WTC11 (cell line): ENCODE data around the gene ICA1. TPM values are rescaled to one million over a fixed set of nuclear protein-coding genes. Genes with fewer than 3 reads are reported as not detected.

Source experiments
- ATAC-seq: fragments of 200-7000 bp; cut with Tn5 transposase; 2 replicates; pipeline ENCODE4 v1.10.0; 2021; ENCODE audit warnings: mild to moderate bottlenecking, moderate library complexity
- CTCF ChIA-PET: fragments of 300-600 bp; sonication (Branson Sonifier 250); formaldehyde crosslinking; loops from one replicate; lab custom pipeline; 2021; ENCODE audit warnings: antibody characterized with exemption; lab: Charles Lee
- POLR2A ChIA-PET: fragments of 350-600 bp; sonication (Branson Sonifier 250); formaldehyde crosslinking; loops from one replicate; lab custom pipeline; 2021; ENCODE audit warnings: antibody characterized with exemption; lab: Charles Lee
- DNase-seq: peaks from one replicate; pipeline ENCODE4 v3.0.0; 2021; ENCODE audit warnings: low spot score
- H3K27ac Mint-ChIP-seq: 2 replicates; pipeline ENCODE4 v1.8.0; 2021; ENCODE audit warnings: mixed read lengths
- H3K27me3 Mint-ChIP-seq: 2 replicates; pipeline ENCODE4 v1.8.0; 2021; ENCODE audit warnings: low read depth, mild to moderate bottlenecking, moderate library complexity, mixed read lengths
- H3K36me3 Mint-ChIP-seq: 2 replicates; pipeline ENCODE4 v1.8.0; 2021; ENCODE audit warnings: mixed read lengths
- H3K4me1 Mint-ChIP-seq: 2 replicates; pipeline ENCODE4 v1.8.0; 2022; ENCODE audit warnings: mixed read lengths
- H3K4me3 Mint-ChIP-seq: 2 replicates; pipeline ENCODE4 v1.8.0; 2021; ENCODE audit warnings: mild to moderate bottlenecking, moderate library complexity, mixed read lengths
- H3K9me3 Mint-ChIP-seq: 2 replicates; pipeline ENCODE4 v1.8.0; 2021; ENCODE audit warnings: mixed read lengths
- CBFB ChIP-seq: sonication (generic); formaldehyde crosslinking; IDR thresholded peaks from 2 replicates; pipeline ENCODE4 v1.8.1; 2022; ENCODE audit warnings: mild to moderate bottlenecking, low read depth, missing genetic modification reagents
- ELF4 ChIP-seq: sonication (generic); formaldehyde crosslinking; IDR thresholded peaks from 2 replicates; pipeline ENCODE4 v1.8.1; 2022; ENCODE audit warnings: low read depth, mild to moderate bottlenecking, moderate library complexity, missing genetic modification reagents
- EMX1 ChIP-seq: fragments of 250-450 bp; sonication (Bioruptor Pico); IDR thresholded peaks from 2 replicates; pipeline ENCODE4 v1.8.0; 2021; ENCODE audit warnings: mild to moderate bottlenecking
- FOXP1 ChIP-seq: sonication (generic); formaldehyde crosslinking; IDR thresholded peaks from 2 replicates; pipeline ENCODE4 v1.8.0; 2022; ENCODE audit warnings: missing genetic modification reagents, mild to moderate bottlenecking, moderate library complexity, borderline replicate concordance
- HMGA2 ChIP-seq: fragments of 250-450 bp; sonication (Bioruptor Pico); IDR thresholded peaks from 2 replicates; pipeline ENCODE4 v1.4.0; 2021; ENCODE audit warnings: mild to moderate bottlenecking, moderate library complexity
- IRF2 ChIP-seq: sonication (generic); formaldehyde crosslinking; IDR thresholded peaks from 2 replicates; pipeline ENCODE4 v1.8.0; 2022; ENCODE audit warnings: low read depth, missing genetic modification reagents, borderline replicate concordance
- MYBL2 ChIP-seq: sonication (generic); formaldehyde crosslinking; IDR thresholded peaks from 2 replicates; pipeline ENCODE4 v1.8.1; 2023; ENCODE audit warnings: mild to moderate bottlenecking, moderate library complexity, missing genetic modification reagents
- TP53 ChIP-seq: sonication (generic); formaldehyde crosslinking; IDR thresholded peaks from 2 replicates; pipeline ENCODE4 v1.8.1; 2023; ENCODE audit warnings: mild to moderate bottlenecking, missing genetic modification reagents
- ZNF263 ChIP-seq: sonication (generic); formaldehyde crosslinking; IDR thresholded peaks from 2 replicates; pipeline ENCODE4 v1.8.1; 2022; ENCODE audit warnings: low read depth, mild to moderate bottlenecking, moderate library complexity, missing genetic modification reagents
- ZNF423 ChIP-seq: fragments of 250-450 bp; sonication (Bioruptor Pico); IDR thresholded peaks from 2 replicates; pipeline ENCODE4 v2.1.2; 2022; ENCODE audit warnings: mild to moderate bottlenecking, moderate library complexity
- total RNA-seq: library from RNA; stranded (reverse); gene quantifications from 3 replicates; pipeline ENCODE4 v1.2.3, GENCODE V29; 2021
- TF ChIP-seq, protein P1 (sequence below): sonication (generic); formaldehyde crosslinking; IDR thresholded peaks from 2 replicates; pipeline ENCODE4 v1.8.0; 2022; ENCODE audit warnings: missing genetic modification reagents
- TF ChIP-seq, protein P2 (sequence below): sonication (generic); formaldehyde crosslinking; IDR thresholded peaks from 2 replicates; pipeline ENCODE4 v1.8.1; 2023; ENCODE audit warnings: mild to moderate bottlenecking, missing genetic modification reagents, borderline replicate concordance
- TF ChIP-seq, protein P3 (sequence below): sonication (generic); formaldehyde crosslinking; IDR thresholded peaks from 2 replicates; pipeline ENCODE4 v1.8.1; 2022; ENCODE audit warnings: low read depth, missing genetic modification reagents, borderline replicate concordance
- TF ChIP-seq, protein P4 (sequence below): sonication (generic); formaldehyde crosslinking; IDR thresholded peaks from 2 replicates; pipeline ENCODE4 v1.8.0; 2023; ENCODE audit warnings: missing genetic modification reagents, mild to moderate bottlenecking, borderline replicate concordance
- TF ChIP-seq, protein P5 (sequence below): sonication (generic); formaldehyde crosslinking; IDR thresholded peaks from 2 replicates; pipeline ENCODE4 v1.8.1; 2022; ENCODE audit warnings: low read depth, mild to moderate bottlenecking, moderate library complexity, missing genetic modification reagents, borderline replicate concordance
- TF ChIP-seq, protein P6 (sequence below): fragments of 250-450 bp; sonication (Bioruptor Pico); IDR thresholded peaks from 2 replicates; pipeline ENCODE4 v2.1.2; 2022; ENCODE audit warnings: mild to moderate bottlenecking, moderate library complexity

Gene ICA1
- total RNA-seq, 1 experiment from 2014 or later = 31.2 TPM

DNA sequence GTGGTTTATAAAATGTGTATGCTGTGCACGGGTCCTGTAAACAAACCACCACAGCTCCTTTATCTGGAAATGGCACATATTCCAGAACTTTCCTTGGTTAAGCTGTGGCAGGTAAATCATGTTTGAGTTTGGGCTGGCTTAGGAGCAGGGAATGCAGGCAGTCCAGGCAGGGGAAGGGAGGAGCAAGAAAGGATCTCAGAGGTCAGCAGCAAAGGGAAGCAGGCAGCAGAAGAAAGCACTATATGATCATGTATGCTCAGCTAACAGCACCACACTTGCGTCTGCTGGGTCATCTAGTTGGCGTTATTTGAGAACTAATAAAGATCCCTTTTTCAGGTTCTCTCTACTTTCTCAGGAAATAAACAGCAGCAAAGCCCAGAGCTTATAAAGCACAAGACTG is 7.8 kb downstream of the ICA1 start (continued):
- TF ChIP-seq, protein P1, sequence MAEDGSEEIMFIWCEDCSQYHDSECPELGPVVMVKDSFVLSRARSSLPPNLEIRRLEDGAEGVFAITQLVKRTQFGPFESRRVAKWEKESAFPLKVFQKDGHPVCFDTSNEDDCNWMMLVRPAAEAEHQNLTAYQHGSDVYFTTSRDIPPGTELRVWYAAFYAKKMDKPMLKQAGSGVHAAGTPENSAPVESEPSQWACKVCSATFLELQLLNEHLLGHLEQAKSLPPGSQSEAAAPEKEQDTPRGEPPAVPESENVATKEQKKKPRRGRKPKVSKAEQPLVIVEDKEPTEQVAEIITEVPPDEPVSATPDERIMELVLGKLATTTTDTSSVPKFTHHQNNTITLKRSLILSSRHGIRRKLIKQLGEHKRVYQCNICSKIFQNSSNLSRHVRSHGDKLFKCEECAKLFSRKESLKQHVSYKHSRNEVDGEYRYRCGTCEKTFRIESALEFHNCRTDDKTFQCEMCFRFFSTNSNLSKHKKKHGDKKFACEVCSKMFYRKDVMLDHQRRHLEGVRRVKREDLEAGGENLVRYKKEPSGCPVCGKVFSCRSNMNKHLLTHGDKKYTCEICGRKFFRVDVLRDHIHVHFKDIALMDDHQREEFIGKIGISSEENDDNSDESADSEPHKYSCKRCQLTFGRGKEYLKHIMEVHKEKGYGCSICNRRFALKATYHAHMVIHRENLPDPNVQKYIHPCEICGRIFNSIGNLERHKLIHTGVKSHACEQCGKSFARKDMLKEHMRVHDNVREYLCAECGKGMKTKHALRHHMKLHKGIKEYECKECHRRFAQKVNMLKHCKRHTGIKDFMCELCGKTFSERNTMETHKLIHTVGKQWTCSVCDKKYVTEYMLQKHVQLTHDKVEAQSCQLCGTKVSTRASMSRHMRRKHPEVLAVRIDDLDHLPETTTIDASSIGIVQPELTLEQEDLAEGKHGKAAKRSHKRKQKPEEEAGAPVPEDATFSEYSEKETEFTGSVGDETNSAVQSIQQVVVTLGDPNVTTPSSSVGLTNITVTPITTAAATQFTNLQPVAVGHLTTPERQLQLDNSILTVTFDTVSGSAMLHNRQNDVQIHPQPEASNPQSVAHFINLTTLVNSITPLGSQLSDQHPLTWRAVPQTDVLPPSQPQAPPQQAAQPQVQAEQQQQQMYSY (CRISPR knock-in tag) = no peak
- TF ChIP-seq, protein P2, sequence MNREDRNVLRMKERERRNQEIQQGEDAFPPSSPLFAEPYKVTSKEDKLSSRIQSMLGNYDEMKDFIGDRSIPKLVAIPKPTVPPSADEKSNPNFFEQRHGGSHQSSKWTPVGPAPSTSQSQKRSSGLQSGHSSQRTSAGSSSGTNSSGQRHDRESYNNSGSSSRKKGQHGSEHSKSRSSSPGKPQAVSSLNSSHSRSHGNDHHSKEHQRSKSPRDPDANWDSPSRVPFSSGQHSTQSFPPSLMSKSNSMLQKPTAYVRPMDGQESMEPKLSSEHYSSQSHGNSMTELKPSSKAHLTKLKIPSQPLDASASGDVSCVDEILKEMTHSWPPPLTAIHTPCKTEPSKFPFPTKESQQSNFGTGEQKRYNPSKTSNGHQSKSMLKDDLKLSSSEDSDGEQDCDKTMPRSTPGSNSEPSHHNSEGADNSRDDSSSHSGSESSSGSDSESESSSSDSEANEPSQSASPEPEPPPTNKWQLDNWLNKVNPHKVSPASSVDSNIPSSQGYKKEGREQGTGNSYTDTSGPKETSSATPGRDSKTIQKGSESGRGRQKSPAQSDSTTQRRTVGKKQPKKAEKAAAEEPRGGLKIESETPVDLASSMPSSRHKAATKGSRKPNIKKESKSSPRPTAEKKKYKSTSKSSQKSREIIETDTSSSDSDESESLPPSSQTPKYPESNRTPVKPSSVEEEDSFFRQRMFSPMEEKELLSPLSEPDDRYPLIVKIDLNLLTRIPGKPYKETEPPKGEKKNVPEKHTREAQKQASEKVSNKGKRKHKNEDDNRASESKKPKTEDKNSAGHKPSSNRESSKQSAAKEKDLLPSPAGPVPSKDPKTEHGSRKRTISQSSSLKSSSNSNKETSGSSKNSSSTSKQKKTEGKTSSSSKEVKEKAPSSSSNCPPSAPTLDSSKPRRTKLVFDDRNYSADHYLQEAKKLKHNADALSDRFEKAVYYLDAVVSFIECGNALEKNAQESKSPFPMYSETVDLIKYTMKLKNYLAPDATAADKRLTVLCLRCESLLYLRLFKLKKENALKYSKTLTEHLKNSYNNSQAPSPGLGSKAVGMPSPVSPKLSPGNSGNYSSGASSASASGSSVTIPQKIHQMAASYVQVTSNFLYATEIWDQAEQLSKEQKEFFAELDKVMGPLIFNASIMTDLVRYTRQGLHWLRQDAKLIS (CRISPR knock-in tag) = no peak
- TF ChIP-seq, protein P3, sequence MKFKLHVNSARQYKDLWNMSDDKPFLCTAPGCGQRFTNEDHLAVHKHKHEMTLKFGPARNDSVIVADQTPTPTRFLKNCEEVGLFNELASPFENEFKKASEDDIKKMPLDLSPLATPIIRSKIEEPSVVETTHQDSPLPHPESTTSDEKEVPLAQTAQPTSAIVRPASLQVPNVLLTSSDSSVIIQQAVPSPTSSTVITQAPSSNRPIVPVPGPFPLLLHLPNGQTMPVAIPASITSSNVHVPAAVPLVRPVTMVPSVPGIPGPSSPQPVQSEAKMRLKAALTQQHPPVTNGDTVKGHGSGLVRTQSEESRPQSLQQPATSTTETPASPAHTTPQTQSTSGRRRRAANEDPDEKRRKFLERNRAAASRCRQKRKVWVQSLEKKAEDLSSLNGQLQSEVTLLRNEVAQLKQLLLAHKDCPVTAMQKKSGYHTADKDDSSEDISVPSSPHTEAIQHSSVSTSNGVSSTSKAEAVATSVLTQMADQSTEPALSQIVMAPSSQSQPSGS = no peak
- no peak for TF ChIP-seq FOXP1 (CRISPR knock-in tag)
- no peak for TF ChIP-seq ZNF263 (CRISPR knock-in tag)

DNA sequence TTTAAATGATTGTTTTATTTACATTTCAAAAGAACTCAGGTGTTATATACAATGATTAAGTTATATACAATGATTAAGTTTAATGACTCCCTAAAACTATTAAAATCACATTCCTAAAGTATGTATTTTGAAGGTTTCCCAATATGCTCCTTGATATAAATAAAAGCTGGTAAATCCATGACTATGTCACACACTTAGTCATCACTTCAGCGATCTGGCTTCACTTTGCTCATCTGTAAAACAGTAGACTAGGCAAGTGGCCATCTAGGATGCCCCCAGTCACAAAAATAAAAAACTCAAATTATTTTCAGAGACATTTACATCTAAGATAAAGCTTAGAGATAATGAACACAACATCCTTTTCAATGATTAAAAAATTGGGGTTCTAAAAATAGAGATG is 10.8 kb downstream of the ICA1 start:
- no peaks in the 10 kb centered on the region for H3K36me3 Mint-ChIP-seq
- H3K27me3 Mint-ChIP-seq = no peaks in the 10 kb centered on the region
- DNase-seq = no peak
- no peak overlapping the region for H3K27ac Mint-ChIP-seq
- H3K4me1 Mint-ChIP-seq = peaks cover 7% of the 10 kb centered on the region
- H3K9me3 Mint-ChIP-seq = no peaks in the 10 kb centered on the region
- ATAC-seq = no peak
- ChIA-PET CTCF (interaction anchor here (1.2 kb wide), 1 partner anchor 128 kb away, joined by 3 read pairs; no protein-coding TSS in a partner anchor), POLR2A (no interaction called here)
- no peak overlapping the region for H3K4me3 Mint-ChIP-seq
- TF ChIP-seq, protein P4, sequence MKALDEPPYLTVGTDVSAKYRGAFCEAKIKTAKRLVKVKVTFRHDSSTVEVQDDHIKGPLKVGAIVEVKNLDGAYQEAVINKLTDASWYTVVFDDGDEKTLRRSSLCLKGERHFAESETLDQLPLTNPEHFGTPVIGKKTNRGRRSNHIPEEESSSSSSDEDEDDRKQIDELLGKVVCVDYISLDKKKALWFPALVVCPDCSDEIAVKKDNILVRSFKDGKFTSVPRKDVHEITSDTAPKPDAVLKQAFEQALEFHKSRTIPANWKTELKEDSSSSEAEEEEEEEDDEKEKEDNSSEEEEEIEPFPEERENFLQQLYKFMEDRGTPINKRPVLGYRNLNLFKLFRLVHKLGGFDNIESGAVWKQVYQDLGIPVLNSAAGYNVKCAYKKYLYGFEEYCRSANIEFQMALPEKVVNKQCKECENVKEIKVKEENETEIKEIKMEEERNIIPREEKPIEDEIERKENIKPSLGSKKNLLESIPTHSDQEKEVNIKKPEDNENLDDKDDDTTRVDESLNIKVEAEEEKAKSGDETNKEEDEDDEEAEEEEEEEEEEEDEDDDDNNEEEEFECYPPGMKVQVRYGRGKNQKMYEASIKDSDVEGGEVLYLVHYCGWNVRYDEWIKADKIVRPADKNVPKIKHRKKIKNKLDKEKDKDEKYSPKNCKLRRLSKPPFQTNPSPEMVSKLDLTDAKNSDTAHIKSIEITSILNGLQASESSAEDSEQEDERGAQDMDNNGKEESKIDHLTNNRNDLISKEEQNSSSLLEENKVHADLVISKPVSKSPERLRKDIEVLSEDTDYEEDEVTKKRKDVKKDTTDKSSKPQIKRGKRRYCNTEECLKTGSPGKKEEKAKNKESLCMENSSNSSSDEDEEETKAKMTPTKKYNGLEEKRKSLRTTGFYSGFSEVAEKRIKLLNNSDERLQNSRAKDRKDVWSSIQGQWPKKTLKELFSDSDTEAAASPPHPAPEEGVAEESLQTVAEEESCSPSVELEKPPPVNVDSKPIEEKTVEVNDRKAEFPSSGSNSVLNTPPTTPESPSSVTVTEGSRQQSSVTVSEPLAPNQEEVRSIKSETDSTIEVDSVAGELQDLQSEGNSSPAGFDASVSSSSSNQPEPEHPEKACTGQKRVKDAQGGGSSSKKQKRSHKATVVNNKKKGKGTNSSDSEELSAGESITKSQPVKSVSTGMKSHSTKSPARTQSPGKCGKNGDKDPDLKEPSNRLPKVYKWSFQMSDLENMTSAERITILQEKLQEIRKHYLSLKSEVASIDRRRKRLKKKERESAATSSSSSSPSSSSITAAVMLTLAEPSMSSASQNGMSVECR (CRISPR knock-in tag) = no peak
- TF ChIP-seq EMX1 (no peak), ZNF423 (CRISPR knock-in tag) (no peak), MYBL2 (no peak), ELF4 (no peak), IRF2 (CRISPR knock-in tag) (no peak), CBFB (no peak), HMGA2 (CRISPR knock-in tag) (no peak), TP53 (CRISPR knock-in tag) (no peak)
- TF ChIP-seq, protein P5, sequence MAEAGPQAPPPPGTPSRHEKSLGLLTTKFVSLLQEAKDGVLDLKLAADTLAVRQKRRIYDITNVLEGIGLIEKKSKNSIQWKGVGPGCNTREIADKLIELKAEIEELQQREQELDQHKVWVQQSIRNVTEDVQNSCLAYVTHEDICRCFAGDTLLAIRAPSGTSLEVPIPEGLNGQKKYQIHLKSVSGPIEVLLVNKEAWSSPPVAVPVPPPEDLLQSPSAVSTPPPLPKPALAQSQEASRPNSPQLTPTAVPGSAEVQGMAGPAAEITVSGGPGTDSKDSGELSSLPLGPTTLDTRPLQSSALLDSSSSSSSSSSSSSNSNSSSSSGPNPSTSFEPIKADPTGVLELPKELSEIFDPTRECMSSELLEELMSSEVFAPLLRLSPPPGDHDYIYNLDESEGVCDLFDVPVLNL = no peak
- TF ChIP-seq, protein P3 = no peak
- TF ChIP-seq, protein P6, sequence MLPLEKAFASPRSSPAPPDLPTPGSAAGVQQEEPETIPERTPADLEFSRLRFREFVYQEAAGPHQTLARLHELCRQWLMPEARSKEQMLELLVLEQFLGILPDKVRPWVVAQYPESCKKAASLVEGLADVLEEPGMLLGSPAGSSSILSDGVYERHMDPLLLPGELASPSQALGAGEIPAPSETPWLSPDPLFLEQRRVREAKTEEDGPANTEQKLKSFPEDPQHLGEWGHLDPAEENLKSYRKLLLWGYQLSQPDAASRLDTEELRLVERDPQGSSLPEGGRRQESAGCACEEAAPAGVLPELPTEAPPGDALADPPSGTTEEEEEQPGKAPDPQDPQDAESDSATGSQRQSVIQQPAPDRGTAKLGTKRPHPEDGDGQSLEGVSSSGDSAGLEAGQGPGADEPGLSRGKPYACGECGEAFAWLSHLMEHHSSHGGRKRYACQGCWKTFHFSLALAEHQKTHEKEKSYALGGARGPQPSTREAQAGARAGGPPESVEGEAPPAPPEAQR (CRISPR knock-in tag) = no peak
